Lung (tissue), 12 donors: ENCODE results near the gene HNRNPAB. TPM values are rescaled to one million over a fixed set of nuclear protein-coding genes. Genes with fewer than 3 reads are reported as not detected.
"Not testable (repeated sequence)": the region's sequence is repeated elsewhere in the genome, so short reads cannot be mapped to it uniquely, and the experiment has no call there.

ENCODE experiments used
- ATAC-seq: fragments of 200-7000 bp; cut with Tn5 transposase; one replicate; pipeline ENCODE4 v1.9.1; 2020; ENCODE audit warnings: moderate number of reproducible peaks; ENCODE audit not compliant: insufficient read depth, low FRiP score
- DNase-seq, 3 donors: peaks; one replicate each; pipeline ENCODE4 v3.0.0-alpha.2; 2013 to 2017
- H3K27ac ChIP-seq, 2 donors: one replicate each; pipeline ENCODE4 v1.5.1; 2013; ENCODE audit warnings: mild to moderate bottlenecking in 2 of 2, moderate library complexity in 2 of 2, control low read depth in 1 of 2, inconsistent platforms in 1 of 2, low read depth in 1 of 2, low read length in 1 of 2
- H3K27me3 ChIP-seq, 3 donors: one replicate each; pipeline ENCODE4 v1.5.1; 2013; ENCODE audit warnings: low read length in 2 of 3; ENCODE audit not compliant: control insufficient read depth in 3 of 3, insufficient read depth in 3 of 3
- H3K36me3 ChIP-seq, 4 donors: one replicate each; pipeline ENCODE4 v1.5.1; 2013; ENCODE audit warnings: low read length in 4 of 4, mild to moderate bottlenecking in 1 of 4, moderate library complexity in 1 of 4; ENCODE audit not compliant: control insufficient read depth in 4 of 4, insufficient read depth in 4 of 4
- H3K4me1 ChIP-seq, 5 donors: one replicate each; pipeline ENCODE4 v1.5.1; 2013; ENCODE audit warnings: low read length in 5 of 5, mild to moderate bottlenecking in 2 of 5, moderate library complexity in 1 of 5; ENCODE audit not compliant: control insufficient read depth in 5 of 5, insufficient read depth in 5 of 5
- H3K4me3 ChIP-seq: one replicate; pipeline ENCODE4 v1.5.1; 2013; ENCODE audit warnings: mild to moderate bottlenecking, control low read depth, moderate library complexity
- H3K9ac ChIP-seq, 2 donors: one replicate each; pipeline ENCODE4 v1.5.1; 2013; ENCODE audit warnings: low read length in 2 of 2, control low read depth in 1 of 2; ENCODE audit not compliant: insufficient read depth in 1 of 2
- H3K9me3 ChIP-seq, 4 donors: one replicate each; pipeline ENCODE4 v1.5.1; 2013; ENCODE audit warnings: low read length in 3 of 4, mild to moderate bottlenecking in 1 of 4, moderate library complexity in 1 of 4; ENCODE audit not compliant: control insufficient read depth in 4 of 4, insufficient read depth in 3 of 4
- whole genome bisulfite sequencing, 2 donors: extraction: QIAGEN DNeasy Blood & Tissue Kit; methylation state at CpG; one replicate each; pipeline ENCODE4 v1.1.7; 2013; 5-methylcytosine and 5-hydroxymethylcytosine counted together
- polyA plus RNA-seq, 2 donors: library from polyadenylated mRNA; stranded (reverse); fragments of 200-250 nt; gene quantifications; one replicate each; pipeline ENCODE4 v1.2.1, GENCODE V29; 2013
- total RNA-seq, 2 donors: library from RNA; depleted of rRNA in 1 of 2; stranded (reverse); fragments of >200 nt in 1 of 2; gene quantifications; one replicate each; pipeline ENCODE4 v1.2.1, GENCODE V29; 2014 to 2021
- TF ChIP-seq, protein P1 (sequence below): IDR thresholded peaks from 2 replicates; pipeline ENCODE4 v1.5.1; 2012; ENCODE audit warnings: mild to moderate bottlenecking; ENCODE audit errors: control extremely low read depth, extremely low read depth
- donor health status: control.
- donor health status: control.
- donor health status: Bipolar disorder and iron deficiency.
- donor health status: healthy.
- donor health status: DM: yes; HTN: yes; CAD: no.

HNRNPAB gene
- total and polyA plus RNA-seq, 4 donors: 35.9 to 168 (median 131) TPM

DNA sequence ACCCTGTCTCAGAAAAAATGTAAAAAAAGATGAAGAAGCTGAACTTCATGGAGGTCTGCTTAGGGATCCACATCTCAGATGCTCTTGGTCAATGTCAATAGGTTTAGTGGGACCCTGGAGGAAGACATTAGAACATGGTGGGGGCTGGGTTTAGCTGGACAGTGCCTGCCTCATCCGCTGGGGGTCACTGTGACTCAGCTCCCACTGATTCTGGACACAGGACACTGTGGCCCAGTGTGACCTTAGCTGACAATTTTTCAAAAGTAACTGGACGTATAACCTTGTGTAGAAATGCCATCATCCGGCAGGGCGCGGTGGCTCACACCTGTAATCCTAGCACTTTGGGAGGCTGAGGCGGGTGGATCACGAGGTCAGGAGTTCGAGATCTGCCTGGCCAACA lies 7.3 kb upstream of the HNRNPAB start:
- H3K4me1 ChIP-seq: peaks cover 0 to 2% (median 0%) of the 10 kb centered on the region in 5 donors
- no peak for DNase-seq
- H3K4me3 ChIP-seq: no peak overlapping the region
- H3K9ac ChIP-seq: no peak overlapping the region
- ATAC-seq: no peak
- H3K27me3 ChIP-seq: no peaks in the 10 kb centered on the region
- no peaks in the 10 kb centered on the region for H3K36me3 ChIP-seq
- WGBS, 2 donors: 82 to 89% methylated on average over 8 of the region's 8 CpGs
- H3K27ac ChIP-seq: no peak overlapping the region
- TF ChIP-seq, protein P1, sequence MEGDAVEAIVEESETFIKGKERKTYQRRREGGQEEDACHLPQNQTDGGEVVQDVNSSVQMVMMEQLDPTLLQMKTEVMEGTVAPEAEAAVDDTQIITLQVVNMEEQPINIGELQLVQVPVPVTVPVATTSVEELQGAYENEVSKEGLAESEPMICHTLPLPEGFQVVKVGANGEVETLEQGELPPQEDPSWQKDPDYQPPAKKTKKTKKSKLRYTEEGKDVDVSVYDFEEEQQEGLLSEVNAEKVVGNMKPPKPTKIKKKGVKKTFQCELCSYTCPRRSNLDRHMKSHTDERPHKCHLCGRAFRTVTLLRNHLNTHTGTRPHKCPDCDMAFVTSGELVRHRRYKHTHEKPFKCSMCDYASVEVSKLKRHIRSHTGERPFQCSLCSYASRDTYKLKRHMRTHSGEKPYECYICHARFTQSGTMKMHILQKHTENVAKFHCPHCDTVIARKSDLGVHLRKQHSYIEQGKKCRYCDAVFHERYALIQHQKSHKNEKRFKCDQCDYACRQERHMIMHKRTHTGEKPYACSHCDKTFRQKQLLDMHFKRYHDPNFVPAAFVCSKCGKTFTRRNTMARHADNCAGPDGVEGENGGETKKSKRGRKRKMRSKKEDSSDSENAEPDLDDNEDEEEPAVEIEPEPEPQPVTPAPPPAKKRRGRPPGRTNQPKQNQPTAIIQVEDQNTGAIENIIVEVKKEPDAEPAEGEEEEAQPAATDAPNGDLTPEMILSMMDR: no peak
- H3K9me3 ChIP-seq: no peaks in the 10 kb centered on the region

DNA sequence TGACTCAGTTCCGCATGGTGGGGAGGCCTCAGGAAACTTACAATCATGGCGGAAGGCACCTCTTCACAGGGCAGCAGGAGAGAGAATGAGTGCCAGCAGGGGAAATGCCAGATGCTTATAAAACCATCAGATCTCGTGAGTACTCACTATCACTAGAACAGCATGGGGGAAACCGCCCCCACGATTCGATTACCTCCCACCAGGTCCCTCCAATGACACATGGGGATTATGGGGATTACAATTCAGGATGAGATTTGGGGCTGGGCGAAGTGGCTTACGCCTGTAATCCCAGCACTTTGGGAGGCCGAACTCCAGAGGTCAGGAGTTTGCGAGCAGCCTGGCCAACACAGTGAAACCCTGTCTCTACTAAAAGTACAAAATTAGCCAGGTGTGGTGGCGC lies 6.2 kb upstream of the HNRNPAB start:
- H3K27me3 ChIP-seq, H3K27ac ChIP-seq, H3K4me1 ChIP-seq, H3K9me3 ChIP-seq, H3K36me3 ChIP-seq, H3K4me3 ChIP-seq, H3K9ac ChIP-seq, DNase-seq, ATAC-seq: not testable (repeated sequence)
- 75 to 82% methylated on average over 11 of the region's 11 CpGs for WGBS, 2 donors

- TF ChIP-seq, protein P1: no peak
- DNase-seq (no peak), ATAC-seq (no peak)
- Histone ChIP-seq H3K4me1 (peaks cover 0 to 2% (median 1%) of the 10 kb centered on the region in 5 donors), H3K36me3 (no peaks in the 10 kb centered on the region), H3K27me3 (no peaks in the 10 kb centered on the region), H3K9ac (no peak overlapping the region), H3K27ac (no peak overlapping the region), H3K4me3 (peak overlapping the region; percentile 13), H3K9me3 (no peaks in the 10 kb centered on the region)
- WGBS, 2 donors: 54 to 68% methylated on average over 11 of the region's 11 CpGs
Measured at GRCh38 chr5:178198706-178199105, 5.6 kb upstream of the HNRNPAB start.

DNA sequence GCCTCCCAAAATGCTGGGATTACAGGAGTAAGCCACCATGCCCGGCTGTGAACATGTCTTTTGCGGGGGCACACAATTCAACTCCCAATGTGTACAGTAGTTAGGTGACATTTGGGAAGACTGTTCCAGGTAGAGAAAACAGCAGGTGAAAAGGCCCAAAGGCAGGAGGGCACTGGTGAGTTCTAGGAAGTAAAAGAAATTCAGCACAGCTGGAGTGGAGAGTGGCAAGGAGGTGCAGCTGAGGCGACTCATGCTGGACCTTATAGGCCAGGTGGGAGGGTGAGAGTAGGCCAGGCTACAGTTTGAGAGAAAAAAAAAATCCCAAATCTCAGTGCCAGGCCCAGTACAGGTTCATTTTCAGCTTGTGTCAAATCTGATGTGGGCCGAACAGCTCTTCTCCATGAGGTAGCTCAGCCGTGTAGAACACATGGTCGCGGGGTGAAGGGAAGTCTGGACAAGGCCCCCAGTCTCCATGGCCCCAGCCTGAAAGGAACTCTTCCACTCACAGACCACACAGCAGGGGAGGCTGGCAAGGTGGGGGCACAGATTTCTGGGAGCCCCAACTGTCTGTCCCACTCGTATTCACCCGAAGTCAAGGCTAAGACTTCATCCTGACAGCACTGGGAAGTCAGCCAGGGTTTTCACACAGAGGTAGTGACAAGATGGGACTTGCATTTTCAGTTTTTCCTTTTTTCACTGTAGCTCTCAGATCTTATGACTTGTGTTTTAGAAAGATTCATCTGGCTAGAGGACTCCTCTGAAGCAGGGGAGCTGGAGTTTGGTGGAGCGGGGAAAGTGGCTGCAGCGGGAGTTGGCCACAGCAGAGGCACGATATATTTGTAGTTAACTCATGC lies 4.5 kb upstream of the HNRNPAB start:
- TF ChIP-seq, protein P1: no peak
- no peak overlapping the region for H3K27ac ChIP-seq
- no peak overlapping the region for H3K9ac ChIP-seq
- no peak for ATAC-seq
- no peak overlapping the region for H3K4me3 ChIP-seq
- WGBS, 2 donors: 71 to 83% methylated on average over 12 of the region's 12 CpGs
- no peaks in the 10 kb centered on the region for H3K27me3 ChIP-seq
- peaks cover 0 to 4% (median 2%) of the 10 kb centered on the region in 5 donors for H3K4me1 ChIP-seq
- H3K36me3 ChIP-seq: no peaks in the 10 kb centered on the region
- DNase-seq: peak in 1 of 3 donors; percentile 27
- no peaks in the 10 kb centered on the region for H3K9me3 ChIP-seq
